Keratinocyte (primary cell): ENCODE measurements around the gene AQR. TPM values are rescaled to one million over a fixed set of nuclear protein-coding genes. Genes with fewer than 3 reads are reported as not detected.

ENCODE experiments used
- DNase-seq: peaks from one replicate; pipeline ENCODE4 v3.0.0-alpha.2; 2011; ENCODE audit warnings: low read depth, missing footprints, low spot score
- FAIRE-seq: peaks from 2 replicates; lab custom pipeline; 2011; peaks lifted over from hg19 to GRCh38; lab: Jason Lieb, UNC
- H2AFZ ChIP-seq: 2 replicates; pipeline ENCODE4 v1.6.0; 2012; ENCODE audit warnings: low read length, control low read depth, inconsistent platforms; ENCODE audit not compliant: control insufficient read depth
- H3K27ac ChIP-seq: 2 replicates; pipeline ENCODE4 v1.5.1; 2011; ENCODE audit warnings: low read length; ENCODE audit not compliant: control insufficient read depth, insufficient read depth
- H3K27me3 ChIP-seq: 3 replicates; pipeline ENCODE4 v1.6.0; 2011; ENCODE audit warnings: low read length; ENCODE audit not compliant: control insufficient read depth, insufficient read depth; ENCODE audit errors: extremely low read depth
- H3K36me3 ChIP-seq, 2 experiments: 2 replicates in 1 of 2; 3 replicates in 1 of 2; pipeline ENCODE4 v1.5.1; 2011; ENCODE audit warnings: low read length in 2 of 2, mild to moderate bottlenecking in 1 of 2; ENCODE audit not compliant: control insufficient read depth in 2 of 2, insufficient read depth in 2 of 2; ENCODE audit errors: extremely low read depth in 1 of 2
- H3K4me1 ChIP-seq: 3 replicates; pipeline ENCODE4 v1.5.1; 2011; ENCODE audit warnings: low read length; ENCODE audit not compliant: control insufficient read depth, insufficient read depth; ENCODE audit errors: extremely low read depth
- H3K4me2 ChIP-seq: 3 replicates; pipeline ENCODE4 v1.6.0; 2011; ENCODE audit warnings: low read depth, low read length; ENCODE audit not compliant: control insufficient read depth, insufficient read depth; ENCODE audit errors: extremely low read depth
- H3K4me3 ChIP-seq, 3 experiments: fragments of 200-600 bp in 1 of 3; sonication (generic) in 1 of 3; 2 replicates in 2 of 3; 3 replicates in 1 of 3; pipeline ENCODE4 v1.5.1; 2011 to 2016; ENCODE audit warnings: low read length in 3 of 3, mild to moderate bottlenecking in 3 of 3, control low read depth in 2 of 3, inconsistent platforms in 1 of 3, low read depth in 1 of 3, mixed read lengths in 1 of 3, mixed run types in 1 of 3, moderate library complexity in 1 of 3; ENCODE audit not compliant: control insufficient read depth in 2 of 3, insufficient read depth in 2 of 3; ENCODE audit errors: extremely low read depth in 1 of 3
- H3K79me2 ChIP-seq: 2 replicates; pipeline ENCODE4 v1.6.0; 2012; ENCODE audit warnings: low read length; ENCODE audit not compliant: control insufficient read depth, insufficient read depth
- H3K9ac ChIP-seq: 3 replicates; pipeline ENCODE4 v1.6.0; 2011; ENCODE audit warnings: low read length; ENCODE audit not compliant: control insufficient read depth, insufficient read depth; ENCODE audit errors: extremely low read depth
- H3K9me1 ChIP-seq: 3 replicates; pipeline ENCODE4 v1.6.0; 2011; ENCODE audit warnings: low read length; ENCODE audit not compliant: control insufficient read depth, insufficient read depth; ENCODE audit errors: extremely low read depth
- H3K9me3 ChIP-seq: 2 replicates; pipeline ENCODE4 v1.5.1; 2012; ENCODE audit warnings: low read depth, low read length; ENCODE audit not compliant: control insufficient read depth
- H4K20me1 ChIP-seq: 3 replicates; pipeline ENCODE4 v1.6.0; 2011; ENCODE audit warnings: low read length; ENCODE audit not compliant: control insufficient read depth, insufficient read depth; ENCODE audit errors: extremely low read depth
- EZH2 ChIP-seq: IDR thresholded peaks from one replicate; pipeline ENCODE4 v1.6.1; 2012; ENCODE audit warnings: inconsistent platforms, mild to moderate bottlenecking, low read length, moderate library complexity
- dilution Hi-C: fragments of 300-500 bp; cut with MboI; formaldehyde crosslinking; loops from one replicate; pipeline ENCODE4 v1.7.0; 2020; ENCODE audit warnings: low sequenced_read_pairs; ENCODE audit not compliant: extremely low pct_ligation_motif_present
- polyA plus RNA-seq, 5 experiments: library from polyadenylated mRNA; depleted of rRNA in 3 of 5; stranded (reverse) in 3 of 5; stranded (forward) in 1 of 5; unstranded in 1 of 5; fragments of >200 nt; gene quantifications; 1 replicate in 1 of 5; 2 replicates in 3 of 5; 3 replicates in 1 of 5; pipeline versions ENCODE4 v1.2.1 to v1.2.3, GENCODE V29; 2011 to 2012; ENCODE audit warnings: missing spikeins in 2 of 5, low read depth in 1 of 5, low replicate concordance in 1 of 5
- TF ChIP-seq, protein P1 (sequence below), 3 experiments: IDR thresholded peaks in 1 of 3; conservative IDR thresholded peaks in 1 of 3; optimal IDR thresholded peaks in 1 of 3; 2 replicates in 2 of 3; 3 replicates in 1 of 3; pipeline versions ENCODE3 to v1.5.1; 2011; ENCODE audit warnings: low read length in 3 of 3, mild to moderate bottlenecking in 3 of 3, moderate library complexity in 2 of 3, control low read depth in 1 of 3, inconsistent platforms in 1 of 3; ENCODE audit not compliant: insufficient read depth in 2 of 3; ENCODE audit errors: extremely low read depth in 1 of 3

The AQR gene
- polyA plus RNA-seq, 1 donor (not counting 4 experiments of a cell fraction or from before 2014, with no cell fraction given): 28.2 TPM

DNA sequence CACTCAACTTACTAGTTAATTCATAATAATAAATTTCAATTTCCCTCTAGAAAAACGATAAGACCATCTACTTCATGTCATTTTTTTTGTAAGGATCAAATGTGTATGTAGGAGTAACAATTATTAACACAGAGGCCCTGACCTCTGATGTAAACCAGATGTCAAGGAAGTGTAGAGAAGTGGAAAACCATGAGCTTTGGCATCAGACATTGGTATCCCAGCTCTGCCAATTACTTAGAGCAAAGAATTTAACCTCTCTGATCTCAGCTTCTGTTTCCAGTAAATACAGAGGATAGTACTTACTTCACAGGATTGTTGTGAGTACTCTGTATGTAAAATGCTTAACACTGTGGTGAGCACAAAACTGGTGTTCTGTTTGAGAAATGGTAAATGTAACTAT, 17.5 kb downstream of the AQR start:
- no peak overlapping the region for H3K4me3 ChIP-seq
- H3K9me1 ChIP-seq: no peaks in the 10 kb centered on the region
- H3K4me1 ChIP-seq: no peaks in the 10 kb centered on the region
- TF ChIP-seq EZH2: no peak
- TF ChIP-seq, protein P1, sequence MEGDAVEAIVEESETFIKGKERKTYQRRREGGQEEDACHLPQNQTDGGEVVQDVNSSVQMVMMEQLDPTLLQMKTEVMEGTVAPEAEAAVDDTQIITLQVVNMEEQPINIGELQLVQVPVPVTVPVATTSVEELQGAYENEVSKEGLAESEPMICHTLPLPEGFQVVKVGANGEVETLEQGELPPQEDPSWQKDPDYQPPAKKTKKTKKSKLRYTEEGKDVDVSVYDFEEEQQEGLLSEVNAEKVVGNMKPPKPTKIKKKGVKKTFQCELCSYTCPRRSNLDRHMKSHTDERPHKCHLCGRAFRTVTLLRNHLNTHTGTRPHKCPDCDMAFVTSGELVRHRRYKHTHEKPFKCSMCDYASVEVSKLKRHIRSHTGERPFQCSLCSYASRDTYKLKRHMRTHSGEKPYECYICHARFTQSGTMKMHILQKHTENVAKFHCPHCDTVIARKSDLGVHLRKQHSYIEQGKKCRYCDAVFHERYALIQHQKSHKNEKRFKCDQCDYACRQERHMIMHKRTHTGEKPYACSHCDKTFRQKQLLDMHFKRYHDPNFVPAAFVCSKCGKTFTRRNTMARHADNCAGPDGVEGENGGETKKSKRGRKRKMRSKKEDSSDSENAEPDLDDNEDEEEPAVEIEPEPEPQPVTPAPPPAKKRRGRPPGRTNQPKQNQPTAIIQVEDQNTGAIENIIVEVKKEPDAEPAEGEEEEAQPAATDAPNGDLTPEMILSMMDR (optimal IDR thresholded peaks at IDR 0.05 in 1 of 3, IDR thresholded peaks at IDR 0.05 in 1 of 3, conservative IDR thresholded peaks at IDR 0.05 in 1 of 3; ENCODE audit: extremely low read depth in 1 of 3, insufficient read depth in 2 of 3, low read length in 3 of 3): no peak
- dilution Hi-C loops: no loop called here
- H3K27me3 ChIP-seq: no peaks in the 10 kb centered on the region
- no peak overlapping the region for H3K27ac ChIP-seq
- H3K9ac ChIP-seq: no peak overlapping the region
- H3K9me3 ChIP-seq: no peaks in the 10 kb centered on the region
- no peaks in the 10 kb centered on the region for H4K20me1 ChIP-seq
- DNase-seq: no peak
- H3K79me2 ChIP-seq: peaks cover 6% of the 10 kb centered on the region
- H2AFZ ChIP-seq: no peak overlapping the region
- no peak overlapping the region for H3K4me2 ChIP-seq
- H3K36me3 ChIP-seq: peaks cover 0 to 3% of the 10 kb centered on the region in 2 experiments
- no peak for FAIRE-seq

DNA sequence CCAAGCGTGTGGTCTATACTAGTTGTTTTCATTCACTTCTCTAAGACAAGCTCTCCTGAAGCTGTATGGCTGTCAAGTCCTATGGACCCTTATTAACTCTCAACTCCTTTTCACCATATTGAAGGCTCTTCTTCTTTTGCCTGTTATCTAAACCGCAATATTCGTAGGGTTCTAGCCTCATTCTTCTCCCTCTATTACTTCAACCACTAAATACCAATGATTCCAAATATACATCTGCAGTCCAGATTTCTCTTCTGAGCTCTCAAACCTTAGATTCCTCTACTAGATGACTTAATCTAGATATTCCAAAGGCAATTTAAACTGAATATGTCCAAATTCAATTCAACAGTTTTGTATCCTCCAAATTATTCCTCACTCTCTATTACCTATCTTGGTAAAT, 24.6 kb downstream of the AQR start:
- Histone ChIP-seq H2AFZ (no peak overlapping the region), H3K9me3 (no peaks in the 10 kb centered on the region), H3K79me2 (no peaks in the 10 kb centered on the region), H3K27ac (no peak overlapping the region), H3K9ac (no peak overlapping the region), H3K4me1 (no peaks in the 10 kb centered on the region), H3K36me3 (peaks cover 0 to 10% of the 10 kb centered on the region in 2 experiments), H3K9me1 (peaks cover 2% of the 10 kb centered on the region), H3K4me3 (no peak overlapping the region), H4K20me1 (no peaks in the 10 kb centered on the region), H3K27me3 (no peaks in the 10 kb centered on the region), H3K4me2 (no peak overlapping the region)
- DNase-seq (no peak), FAIRE-seq (no peak)
- dilution Hi-C loops: no loop called here
- TF ChIP-seq, protein P1 (optimal IDR thresholded peaks at IDR 0.05 in 1 of 3, IDR thresholded peaks at IDR 0.05 in 1 of 3, conservative IDR thresholded peaks at IDR 0.05 in 1 of 3; ENCODE audit: extremely low read depth in 1 of 3, insufficient read depth in 2 of 3, low read length in 3 of 3): no peak
